ENCODE results near the gene UCN3. TPM values are rescaled to one million over a fixed set of nuclear protein-coding genes. Genes with fewer than 3 reads are reported as not detected.

The UCN3 gene
- total RNA-seq, 4 donors from 2014 or later = not detected

DNA sequence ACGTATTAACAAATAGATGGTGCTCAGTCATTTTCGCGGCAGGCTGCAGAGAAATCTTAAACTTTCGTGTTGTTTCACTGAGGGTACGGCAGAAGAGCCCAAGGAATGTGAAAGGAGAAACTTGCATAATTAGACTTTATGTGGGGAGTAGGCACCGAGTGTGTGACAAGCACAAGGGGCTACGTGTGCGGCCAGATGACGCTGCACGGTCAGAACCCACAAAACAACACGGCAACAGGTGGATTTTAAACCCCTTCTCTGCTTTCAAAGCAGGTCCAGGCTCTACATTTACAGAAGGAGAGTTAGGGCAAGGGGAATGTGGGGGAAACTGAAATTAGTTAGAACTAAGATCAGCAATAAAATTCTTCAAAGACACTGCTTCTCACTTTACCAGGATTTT is 392 bp upstream of the UCN3 start:
- TF ChIP-seq, protein P1, sequence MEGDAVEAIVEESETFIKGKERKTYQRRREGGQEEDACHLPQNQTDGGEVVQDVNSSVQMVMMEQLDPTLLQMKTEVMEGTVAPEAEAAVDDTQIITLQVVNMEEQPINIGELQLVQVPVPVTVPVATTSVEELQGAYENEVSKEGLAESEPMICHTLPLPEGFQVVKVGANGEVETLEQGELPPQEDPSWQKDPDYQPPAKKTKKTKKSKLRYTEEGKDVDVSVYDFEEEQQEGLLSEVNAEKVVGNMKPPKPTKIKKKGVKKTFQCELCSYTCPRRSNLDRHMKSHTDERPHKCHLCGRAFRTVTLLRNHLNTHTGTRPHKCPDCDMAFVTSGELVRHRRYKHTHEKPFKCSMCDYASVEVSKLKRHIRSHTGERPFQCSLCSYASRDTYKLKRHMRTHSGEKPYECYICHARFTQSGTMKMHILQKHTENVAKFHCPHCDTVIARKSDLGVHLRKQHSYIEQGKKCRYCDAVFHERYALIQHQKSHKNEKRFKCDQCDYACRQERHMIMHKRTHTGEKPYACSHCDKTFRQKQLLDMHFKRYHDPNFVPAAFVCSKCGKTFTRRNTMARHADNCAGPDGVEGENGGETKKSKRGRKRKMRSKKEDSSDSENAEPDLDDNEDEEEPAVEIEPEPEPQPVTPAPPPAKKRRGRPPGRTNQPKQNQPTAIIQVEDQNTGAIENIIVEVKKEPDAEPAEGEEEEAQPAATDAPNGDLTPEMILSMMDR (IDR thresholded peaks at IDR 0.05; ENCODE audit: low read depth) = no peak

DNA sequence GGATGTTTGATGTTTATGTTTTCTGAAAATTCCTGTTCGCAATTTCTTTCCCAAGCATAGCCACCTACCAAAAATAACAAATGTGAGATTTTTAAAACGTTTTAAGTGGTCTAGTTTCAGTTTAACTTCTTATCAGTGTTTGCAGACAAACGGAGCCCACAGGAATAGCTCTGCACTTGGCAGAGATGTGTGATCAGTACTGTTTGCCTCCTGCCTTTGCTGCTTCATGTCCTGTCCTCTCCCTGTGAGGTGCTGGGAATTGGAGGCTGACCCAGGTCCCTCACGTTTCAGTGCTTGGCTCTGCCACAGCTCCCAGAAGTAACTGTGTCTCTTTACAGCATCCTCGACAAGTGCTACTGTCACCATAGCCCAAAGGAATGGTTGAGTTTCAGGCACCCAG is 1.2 kb downstream of the UCN3 start:
- TF ChIP-seq, protein P1 (IDR thresholded peaks at IDR 0.05; ENCODE audit: low read depth) = no peak

DNA sequence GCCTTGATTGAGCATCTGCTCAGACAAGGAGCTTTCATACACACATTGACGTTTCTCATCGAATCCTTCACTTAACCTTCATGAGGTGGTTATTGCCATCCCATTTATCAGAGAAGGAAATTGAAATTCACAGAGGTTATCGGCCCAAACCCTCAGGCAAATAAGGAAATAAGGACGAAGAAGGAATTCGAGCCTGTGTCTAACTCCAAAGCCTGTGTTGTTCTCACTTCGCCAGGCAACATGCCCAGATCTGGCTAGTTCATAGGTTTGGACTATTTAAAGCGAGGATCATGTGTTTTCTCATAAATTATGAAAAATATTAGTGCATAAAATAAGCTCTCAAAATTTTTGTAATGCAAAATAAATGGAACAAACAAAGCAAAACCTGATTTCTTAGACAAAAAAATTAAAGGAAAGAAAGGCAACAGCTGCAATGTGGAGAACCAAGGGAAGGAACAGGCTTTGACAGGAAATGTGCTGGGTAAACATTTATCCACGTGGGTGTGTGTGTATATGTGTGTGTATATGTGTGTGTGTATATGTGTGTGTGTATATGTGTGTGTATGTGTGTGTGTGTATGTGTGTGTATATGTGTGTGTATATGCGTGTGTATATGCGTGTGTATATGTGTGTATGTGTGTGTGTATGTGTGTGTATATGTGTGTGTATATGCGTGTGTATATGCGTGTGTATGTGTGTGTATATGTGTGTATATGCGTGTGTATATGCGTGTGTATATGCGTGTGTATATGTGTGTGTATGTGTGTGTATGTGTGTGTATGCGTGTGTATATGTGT is 4.8 kb downstream of the UCN3 start:
- TF ChIP-seq, protein P1 (IDR thresholded peaks at IDR 0.05; ENCODE audit: low read depth) = no peak

DNA sequence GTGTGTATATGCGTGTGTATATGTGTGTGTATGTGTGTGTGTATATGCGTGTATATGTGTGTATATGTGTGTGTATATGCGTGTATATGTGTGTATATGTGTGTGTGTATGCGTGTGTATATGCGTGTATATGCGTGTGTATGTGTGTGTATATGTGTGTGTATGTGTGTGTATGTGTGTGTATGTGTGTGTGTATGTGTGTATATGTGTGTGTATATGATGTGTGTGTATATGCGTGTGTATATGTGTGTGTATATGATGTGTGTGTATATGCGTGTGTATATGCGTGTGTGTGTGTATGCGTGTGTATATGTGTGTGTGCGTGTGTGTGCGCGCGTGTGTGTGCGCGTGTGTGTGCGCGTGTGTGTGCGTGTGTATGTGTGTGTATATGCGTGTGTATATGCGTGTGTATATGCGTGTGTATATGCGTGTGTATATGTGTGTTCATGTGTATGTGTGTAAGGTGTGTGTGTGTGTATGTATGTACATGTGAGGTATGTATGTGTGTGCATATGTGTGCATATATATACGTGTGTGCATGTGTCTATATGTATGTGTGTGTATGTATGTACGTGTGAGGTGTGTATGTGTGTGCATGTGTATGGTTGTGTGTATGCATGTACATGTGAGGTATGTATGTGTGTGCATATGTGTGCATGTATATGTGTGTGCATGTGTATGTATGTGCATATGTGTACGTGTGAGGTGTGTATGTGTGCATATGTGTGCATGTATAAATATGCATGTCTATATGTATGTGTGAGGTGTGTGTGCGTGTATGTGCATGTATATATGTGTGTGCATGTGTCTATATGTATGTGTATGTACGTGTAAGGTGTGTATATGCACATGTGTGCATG is 6.0 kb downstream of the UCN3 start:
- TF ChIP-seq, protein P1 (IDR thresholded peaks at IDR 0.05; ENCODE audit: low read depth) = no peak

DNA sequence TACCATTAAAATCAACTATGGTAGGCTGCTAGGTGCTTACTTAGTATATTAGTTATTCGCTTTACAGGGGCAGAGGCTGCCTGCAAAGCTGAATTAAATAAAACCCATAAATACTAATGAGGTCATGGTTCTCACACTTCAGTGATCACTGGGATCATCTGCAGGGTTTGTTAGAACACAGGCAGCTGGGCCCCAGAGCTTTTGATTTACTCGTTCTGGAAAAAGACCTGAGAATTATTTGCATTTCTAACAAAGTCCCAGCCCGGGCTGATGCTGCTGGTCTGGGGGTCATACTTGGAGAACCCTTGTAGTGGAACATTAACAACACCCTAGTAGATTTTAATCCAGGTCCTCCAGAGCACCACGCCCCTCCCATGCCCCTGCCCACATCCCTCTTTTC is 8.5 kb downstream of the UCN3 start:
- TF ChIP-seq, protein P1 (IDR thresholded peaks at IDR 0.05; ENCODE audit: low read depth) = no peak

DNA sequence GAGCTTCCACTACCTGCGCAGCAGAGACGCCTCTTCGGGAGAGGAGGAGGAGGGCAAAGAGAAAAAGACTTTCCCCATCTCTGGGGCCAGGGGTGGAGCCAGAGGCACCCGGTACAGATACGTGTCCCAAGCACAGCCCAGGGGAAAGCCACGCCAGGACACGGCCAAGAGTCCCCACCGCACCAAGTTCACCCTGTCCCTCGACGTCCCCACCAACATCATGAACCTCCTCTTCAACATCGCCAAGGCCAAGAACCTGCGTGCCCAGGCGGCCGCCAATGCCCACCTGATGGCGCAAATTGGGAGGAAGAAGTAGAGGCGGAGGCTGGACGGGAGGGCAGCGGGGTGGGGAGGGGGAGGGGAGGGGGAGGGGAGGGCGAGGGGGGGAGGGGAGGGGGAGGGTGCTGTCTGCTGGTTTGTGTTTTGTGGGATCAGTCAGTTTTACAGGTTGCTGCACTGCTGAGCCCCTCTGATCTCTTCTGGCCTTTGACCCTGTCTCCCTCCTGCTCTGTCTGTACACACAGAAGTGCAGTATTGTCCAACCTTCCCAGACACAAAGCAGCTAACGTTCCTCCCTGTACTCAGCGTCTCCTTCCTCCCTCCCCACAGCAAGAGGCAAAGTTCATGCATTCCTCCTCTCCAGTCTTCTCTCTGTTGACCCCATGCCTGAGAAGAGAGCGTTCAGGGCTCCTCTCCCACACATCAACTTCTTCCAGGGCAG is 9.3 kb downstream of the UCN3 start:
- TF ChIP-seq, protein P1 (IDR thresholded peaks at IDR 0.05; ENCODE audit: low read depth) = no peak

DNA sequence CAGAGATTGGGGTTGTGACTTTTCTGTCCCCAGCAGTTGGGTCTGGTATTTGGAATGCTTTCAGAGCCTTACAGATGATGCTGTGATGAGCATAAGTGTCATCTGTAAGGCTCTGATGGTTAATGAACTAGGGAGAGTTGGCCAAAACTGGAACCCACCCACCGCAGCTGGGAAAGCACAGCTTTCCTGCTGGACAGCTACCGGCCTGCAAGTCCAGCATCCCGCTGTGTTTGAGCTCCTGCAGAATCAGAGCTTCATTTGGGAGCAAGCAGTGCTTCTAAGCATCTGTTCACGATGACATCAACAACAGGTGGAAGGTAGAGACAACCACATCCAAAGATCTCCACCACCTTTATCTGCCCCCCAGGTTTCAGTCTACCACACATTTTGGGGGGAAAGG is 11.7 kb downstream of the UCN3 start:
- TF ChIP-seq, protein P1 (IDR thresholded peaks at IDR 0.05; ENCODE audit: low read depth) = no peak

All from subcutaneous adipose tissue (tissue), 4 donors.